Activated T-helper 17 cell treated with anti-CD3 and anti-CD28 coated beads, Interleukin-2, amount 50 U/mL, for 72 hours (primary cell): Measurements from ENCODE around the gene PDE4D. TPM values are rescaled to one million over a fixed set of nuclear protein-coding genes. Genes with fewer than 3 reads are reported as not detected.

Source experiments
- ATAC-seq: fragments of 150-1000 bp; cut with Tn5 transposase; replicated peaks from 2 replicates; pipeline ENCODE4 v1.10.0; 2021; ENCODE audit warnings: mild to moderate bottlenecking, moderate library complexity
- H3K27ac Mint-ChIP-seq: one replicate; pipeline ENCODE4 v1.8.0; 2022; ENCODE audit warnings: mixed read lengths
- H3K27me3 Mint-ChIP-seq: one replicate; pipeline ENCODE4 v1.8.0; 2022; ENCODE audit warnings: mixed read lengths
- H3K36me3 Mint-ChIP-seq: one replicate; pipeline ENCODE4 v1.8.0; 2022; ENCODE audit warnings: low read depth, mild to moderate bottlenecking, mixed read lengths
- H3K4me1 Mint-ChIP-seq: one replicate; pipeline ENCODE4 v1.8.0; 2022; ENCODE audit warnings: mixed read lengths
- H3K4me3 Mint-ChIP-seq: one replicate; pipeline ENCODE4 v1.8.0; 2022; ENCODE audit warnings: mild to moderate bottlenecking, mixed read lengths
- H3K9me3 Mint-ChIP-seq: one replicate; pipeline ENCODE4 v1.8.0; 2022; ENCODE audit warnings: mixed read lengths
- total RNA-seq, 2 donors: library from RNA; stranded (reverse); gene quantifications; one replicate each; pipeline ENCODE4 v1.2.3, GENCODE V29; 2022

The PDE4D gene
- total RNA-seq, 2 donors from 2014 or later, result 68.9 to 125 TPM

DNA sequence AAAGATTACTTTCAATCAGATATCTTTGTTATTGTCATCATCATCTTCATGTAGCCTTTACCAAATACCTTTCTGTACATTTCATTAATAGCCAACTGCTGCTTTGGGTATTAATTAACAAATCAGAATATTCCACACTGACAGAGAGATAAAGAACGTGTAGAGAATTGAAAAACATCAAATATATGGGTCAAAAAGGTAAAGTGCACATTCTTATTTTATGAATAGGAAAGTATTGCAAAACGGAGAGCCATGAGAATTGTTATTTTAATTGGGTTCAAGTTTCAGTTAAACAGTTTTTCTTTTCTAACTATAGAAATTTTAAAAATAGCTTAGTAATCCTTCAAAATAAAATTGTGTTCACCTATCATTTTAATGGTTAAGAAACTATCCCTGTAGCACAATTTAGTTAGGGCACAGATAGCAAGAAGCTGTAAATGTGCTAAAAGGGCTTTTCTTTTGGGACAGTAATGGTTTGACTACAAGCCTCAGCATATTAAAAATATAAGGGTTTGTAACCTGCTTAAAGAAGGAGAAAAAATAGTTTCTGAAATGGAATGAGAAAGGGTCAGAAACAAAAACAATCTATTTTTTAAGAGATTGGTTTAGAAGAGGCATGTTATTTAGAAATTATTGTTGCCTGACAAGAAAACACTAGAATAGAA lies 62.9 kb downstream of the PDE4D start:
- H3K27me3 Mint-ChIP-seq, result peaks cover 4% of the 10 kb centered on the region
- ATAC-seq, result no peak
- no peak overlapping the region for H3K27ac Mint-ChIP-seq
- H3K4me1 Mint-ChIP-seq, result no peaks in the 10 kb centered on the region
- no peaks in the 10 kb centered on the region for H3K36me3 Mint-ChIP-seq
- no peaks in the 10 kb centered on the region for H3K9me3 Mint-ChIP-seq
- no peak overlapping the region for H3K4me3 Mint-ChIP-seq

DNA sequence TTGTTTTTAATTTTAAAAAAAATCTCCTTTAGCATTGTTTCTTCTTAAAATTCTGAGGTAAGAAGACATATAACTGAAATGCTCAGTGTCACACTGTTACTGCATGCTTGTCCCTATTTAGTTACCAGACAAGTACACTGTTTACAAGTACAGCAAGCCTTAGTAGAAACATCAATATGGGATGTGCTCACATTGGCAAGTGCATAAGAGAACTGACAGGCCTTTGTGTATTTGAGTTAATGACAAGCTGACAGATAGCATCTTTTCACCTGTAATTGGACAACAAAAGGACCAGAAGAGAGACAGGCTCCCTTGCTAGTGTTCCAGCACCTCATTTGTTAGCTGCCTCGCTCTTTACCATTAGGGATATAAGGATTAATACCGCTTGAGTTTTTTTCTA lies 63.6 kb downstream of the PDE4D start:
- peaks cover 4% of the 10 kb centered on the region for H3K27me3 Mint-ChIP-seq
- H3K9me3 Mint-ChIP-seq, result no peaks in the 10 kb centered on the region
- H3K27ac Mint-ChIP-seq, result no peak overlapping the region
- ATAC-seq, result no peak
- H3K4me3 Mint-ChIP-seq, result no peak overlapping the region
- no peaks in the 10 kb centered on the region for H3K4me1 Mint-ChIP-seq
- no peaks in the 10 kb centered on the region for H3K36me3 Mint-ChIP-seq

DNA sequence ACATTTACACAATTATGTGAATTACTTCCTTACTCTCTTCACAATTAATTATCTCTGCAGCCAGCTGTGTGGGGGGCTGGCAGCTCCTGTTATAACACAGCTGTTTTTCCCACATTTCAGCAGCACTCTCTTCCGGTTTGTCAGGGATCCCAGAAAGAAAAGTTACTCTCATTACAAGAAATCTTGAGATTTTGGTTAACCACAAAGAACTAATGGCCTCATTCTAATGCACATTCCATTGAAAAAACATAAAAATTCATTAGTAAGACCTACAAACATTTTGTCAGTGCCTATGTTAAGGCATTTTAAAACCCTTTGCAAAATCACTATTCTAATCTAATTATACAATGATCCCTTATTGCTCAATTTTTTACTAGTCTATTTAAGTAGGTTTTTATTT lies 64.1 kb downstream of the PDE4D start:
- H3K4me3 Mint-ChIP-seq, result no peak overlapping the region
- peaks cover 6% of the 10 kb centered on the region for H3K27me3 Mint-ChIP-seq
- no peaks in the 10 kb centered on the region for H3K36me3 Mint-ChIP-seq
- no peaks in the 10 kb centered on the region for H3K4me1 Mint-ChIP-seq
- no peak for ATAC-seq
- H3K27ac Mint-ChIP-seq, result no peak overlapping the region
- no peaks in the 10 kb centered on the region for H3K9me3 Mint-ChIP-seq

DNA sequence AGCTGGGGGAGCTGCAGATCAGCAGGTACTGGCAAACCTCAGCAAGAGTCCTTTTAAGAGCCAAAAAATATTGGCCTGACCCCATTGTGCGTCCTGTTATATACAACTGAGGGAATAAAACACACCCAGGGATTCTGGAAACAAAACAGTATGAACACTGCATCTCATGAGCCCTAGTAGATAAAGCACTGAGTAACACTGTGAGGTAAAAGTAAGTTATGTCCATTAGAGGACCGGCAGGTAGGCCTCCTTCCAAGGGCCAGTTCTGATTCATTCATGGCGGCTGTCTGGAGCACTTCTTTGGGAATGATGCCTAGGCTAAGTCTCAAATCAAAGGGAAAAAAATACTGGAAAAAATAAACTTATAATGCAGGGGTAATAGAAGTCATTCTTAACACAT lies 64.9 kb downstream of the PDE4D start:
- H3K9me3 Mint-ChIP-seq, result no peaks in the 10 kb centered on the region
- ATAC-seq, result no peak
- no peaks in the 10 kb centered on the region for H3K4me1 Mint-ChIP-seq
- no peak overlapping the region for H3K4me3 Mint-ChIP-seq
- no peak overlapping the region for H3K27ac Mint-ChIP-seq
- no peaks in the 10 kb centered on the region for H3K36me3 Mint-ChIP-seq
- H3K27me3 Mint-ChIP-seq, result peaks cover 10% of the 10 kb centered on the region

DNA sequence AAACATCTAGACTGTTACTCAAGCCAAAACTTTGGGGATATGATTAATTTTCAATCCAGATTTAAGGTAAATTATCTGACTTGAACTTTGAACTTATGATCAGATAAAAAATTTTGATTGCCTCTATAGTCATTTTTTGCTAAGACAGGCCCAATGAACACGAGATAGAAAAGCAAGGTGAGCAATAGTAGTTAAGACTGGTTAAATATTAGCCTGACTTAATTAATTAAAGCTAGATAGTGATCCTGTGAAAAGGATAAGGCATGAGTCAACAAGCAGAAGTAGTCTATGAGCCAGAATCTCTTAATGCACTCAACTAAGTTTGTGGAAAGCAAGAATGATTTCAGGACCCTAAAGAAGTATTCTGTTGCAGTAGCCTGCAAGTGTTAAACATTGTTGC lies 66.5 kb downstream of the PDE4D start:
- Mint-ChIP-seq H3K27me3 (peaks cover 8% of the 10 kb centered on the region), H3K9me3 (no peaks in the 10 kb centered on the region), H3K4me1 (no peaks in the 10 kb centered on the region), H3K4me3 (no peak overlapping the region), H3K36me3 (no peaks in the 10 kb centered on the region), H3K27ac (no peak overlapping the region)
- no peak for ATAC-seq

DNA sequence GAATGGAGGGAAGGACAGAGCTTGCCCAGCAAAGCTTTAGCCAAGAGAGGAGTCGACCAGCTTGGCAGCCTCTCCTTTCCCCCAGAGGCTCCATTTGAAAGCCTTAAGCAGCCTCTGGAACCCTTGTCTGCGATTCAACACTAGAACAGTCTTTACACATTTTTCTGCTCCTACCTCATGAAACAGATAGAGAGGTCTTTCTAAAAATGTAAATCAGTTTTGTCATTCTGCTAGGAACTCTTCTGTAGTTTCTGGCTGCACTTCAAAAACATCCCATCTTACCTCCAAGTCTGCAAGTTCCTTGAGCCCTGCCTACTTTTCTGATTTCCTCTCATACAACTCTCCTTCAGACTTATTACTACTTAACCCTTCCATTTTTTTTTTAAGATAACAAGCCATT lies 70.1 kb downstream of the PDE4D start:
- Mint-ChIP-seq H3K4me1 (no peaks in the 10 kb centered on the region), H3K27me3 (peaks cover 12% of the 10 kb centered on the region), H3K27ac (no peak overlapping the region), H3K36me3 (no peaks in the 10 kb centered on the region), H3K9me3 (no peaks in the 10 kb centered on the region), H3K4me3 (no peak overlapping the region)
- no peak for ATAC-seq

DNA sequence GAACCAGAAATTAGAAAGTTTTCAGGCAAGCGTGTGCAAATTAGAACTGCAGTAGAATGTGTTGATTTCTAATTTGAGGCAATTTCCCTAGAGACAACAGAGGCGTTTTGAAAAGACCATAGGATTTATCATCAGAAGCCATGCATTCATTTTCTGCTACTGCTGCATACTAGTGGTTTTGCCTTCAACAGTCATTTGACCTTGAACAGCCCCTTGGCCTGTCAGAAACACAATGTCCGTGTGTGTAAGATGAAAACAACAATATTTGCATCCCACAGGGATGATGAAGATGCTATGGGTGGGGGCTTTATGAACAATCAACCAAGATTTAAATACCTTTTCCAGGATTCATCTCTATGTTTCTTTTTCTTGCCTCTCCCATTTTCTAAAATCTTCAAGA lies 73.7 kb downstream of the PDE4D start:
- Mint-ChIP-seq H3K9me3 (no peaks in the 10 kb centered on the region), H3K4me3 (no peak overlapping the region), H3K4me1 (no peaks in the 10 kb centered on the region), H3K36me3 (no peaks in the 10 kb centered on the region), H3K27me3 (peaks cover 23% of the 10 kb centered on the region), H3K27ac (no peak overlapping the region)
- ATAC-seq, result no peak

DNA sequence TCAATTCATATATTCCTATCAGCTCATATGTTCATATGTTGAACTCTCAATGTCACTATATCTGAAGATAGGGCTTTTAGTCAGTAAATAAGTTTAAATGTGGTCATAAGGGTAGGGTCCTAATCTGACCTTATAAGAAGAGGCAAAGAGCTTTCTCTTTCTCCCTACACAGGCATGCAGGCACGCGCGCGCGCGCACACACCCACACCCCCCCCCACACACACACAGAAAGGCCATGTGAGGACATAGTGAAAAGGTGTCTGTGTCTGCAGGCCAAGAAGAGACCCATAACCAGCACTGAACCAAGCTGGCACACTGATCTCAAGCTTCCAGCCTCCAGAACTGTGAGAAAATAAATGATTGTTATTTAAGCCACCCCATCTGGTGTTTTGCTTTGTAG lies 76.0 kb downstream of the PDE4D start:
- peaks cover 4% of the 10 kb centered on the region for H3K4me1 Mint-ChIP-seq
- ATAC-seq, result no peak
- H3K9me3 Mint-ChIP-seq, result no peaks in the 10 kb centered on the region
- H3K36me3 Mint-ChIP-seq, result no peaks in the 10 kb centered on the region
- peaks cover 16% of the 10 kb centered on the region for H3K27me3 Mint-ChIP-seq
- H3K27ac Mint-ChIP-seq, result no peak overlapping the region
- no peak overlapping the region for H3K4me3 Mint-ChIP-seq

DNA sequence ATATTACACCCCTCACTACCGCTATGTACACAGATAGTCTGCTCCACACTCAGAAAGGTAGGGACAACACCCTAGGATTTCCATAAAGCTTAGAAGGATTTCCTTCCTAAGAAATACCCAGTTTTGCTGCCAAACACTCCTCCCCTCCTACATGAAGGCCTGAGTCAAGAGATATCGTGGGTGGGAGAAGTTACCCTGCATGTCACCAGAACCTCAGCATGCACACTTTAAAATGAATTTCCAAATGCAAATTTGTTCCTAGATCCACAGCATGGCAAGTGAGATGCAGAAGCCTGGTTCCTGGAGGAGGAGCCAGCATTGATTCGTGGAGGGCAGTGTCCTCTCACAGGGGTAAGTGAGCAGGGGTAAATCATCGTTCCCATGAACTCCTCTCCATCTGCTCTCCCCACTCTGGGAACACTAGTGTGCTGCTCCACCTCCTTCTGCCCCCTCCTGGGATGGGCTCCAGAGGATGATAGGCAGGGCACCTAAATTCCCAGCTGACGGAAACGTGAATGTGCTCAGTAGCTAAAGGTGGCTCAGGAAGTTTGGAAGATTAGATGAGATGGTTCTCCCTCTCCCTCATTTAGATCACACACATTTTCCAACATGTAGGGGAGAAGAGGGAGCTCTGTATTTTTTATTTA lies 76.7 kb downstream of the PDE4D start:
- peaks cover 4% of the 10 kb centered on the region for H3K4me1 Mint-ChIP-seq
- ATAC-seq, result no peak
- H3K27me3 Mint-ChIP-seq, result peaks cover 20% of the 10 kb centered on the region
- H3K9me3 Mint-ChIP-seq, result no peaks in the 10 kb centered on the region
- no peak overlapping the region for H3K4me3 Mint-ChIP-seq
- no peaks in the 10 kb centered on the region for H3K36me3 Mint-ChIP-seq
- H3K27ac Mint-ChIP-seq, result no peak overlapping the region

DNA sequence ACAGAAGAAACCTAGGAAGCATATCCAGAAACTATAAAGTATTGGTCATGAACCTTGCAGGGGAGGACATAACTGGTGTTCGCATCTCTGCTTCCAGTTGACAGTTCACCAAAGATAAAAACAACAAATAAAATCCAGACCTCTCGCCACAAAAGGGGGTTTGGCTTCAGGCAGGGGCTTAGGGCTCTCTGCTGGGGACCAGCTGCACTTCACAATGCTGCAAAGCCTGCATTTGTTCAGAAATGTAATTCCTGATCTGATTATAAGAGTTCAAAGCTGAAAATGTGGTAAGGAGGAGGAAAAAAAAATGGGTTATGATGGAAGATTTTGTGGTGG lies 79.0 kb downstream of the PDE4D start:
- Mint-ChIP-seq H3K27me3 (peaks cover 36% of the 10 kb centered on the region), H3K27ac (no peak overlapping the region), H3K4me3 (no peak overlapping the region), H3K36me3 (no peaks in the 10 kb centered on the region), H3K4me1 (peaks cover 4% of the 10 kb centered on the region), H3K9me3 (no peaks in the 10 kb centered on the region)
- ATAC-seq, result no peak

DNA sequence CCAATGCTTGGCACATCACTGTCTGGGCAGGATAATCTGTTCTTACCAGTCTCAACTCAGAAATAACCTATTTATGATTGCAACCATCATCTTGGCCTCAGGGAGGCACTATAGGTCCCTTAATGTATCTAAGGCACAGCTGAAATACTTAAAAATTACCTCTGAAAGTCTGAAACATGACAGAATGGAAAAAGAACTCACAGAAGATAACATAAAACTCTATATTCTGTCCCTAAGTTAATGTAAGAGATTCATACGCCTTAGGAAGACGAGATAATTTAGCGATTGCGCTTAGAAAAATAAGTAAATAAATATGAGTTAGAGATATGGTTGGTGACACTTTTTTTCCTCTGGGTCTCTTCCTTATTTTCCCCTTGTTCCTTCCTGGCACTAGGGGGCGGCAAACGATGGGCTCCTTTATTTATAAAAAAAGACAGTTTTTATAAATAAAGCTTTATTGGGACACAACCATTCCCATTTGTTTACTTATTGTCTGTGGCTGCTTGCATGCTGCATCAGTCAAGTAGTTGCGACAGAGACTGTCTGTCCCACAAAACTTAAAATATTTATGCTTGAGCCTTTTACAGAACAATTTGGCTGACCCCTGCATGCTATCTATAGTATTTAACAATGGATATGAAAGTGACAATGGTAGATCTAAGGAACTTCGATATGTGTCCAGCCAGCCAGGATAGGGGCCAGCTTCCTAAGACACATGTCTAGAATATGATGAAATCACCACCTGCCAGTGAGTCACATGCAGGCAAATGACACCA lies 79.6 kb downstream of the PDE4D start:
- H3K4me1 Mint-ChIP-seq, result peaks cover 4% of the 10 kb centered on the region
- H3K27ac Mint-ChIP-seq, result no peak overlapping the region
- H3K9me3 Mint-ChIP-seq, result no peaks in the 10 kb centered on the region
- H3K4me3 Mint-ChIP-seq, result no peak overlapping the region
- ATAC-seq, result peak; percentile 50
- H3K27me3 Mint-ChIP-seq, result peaks cover 32% of the 10 kb centered on the region
- no peaks in the 10 kb centered on the region for H3K36me3 Mint-ChIP-seq

DNA sequence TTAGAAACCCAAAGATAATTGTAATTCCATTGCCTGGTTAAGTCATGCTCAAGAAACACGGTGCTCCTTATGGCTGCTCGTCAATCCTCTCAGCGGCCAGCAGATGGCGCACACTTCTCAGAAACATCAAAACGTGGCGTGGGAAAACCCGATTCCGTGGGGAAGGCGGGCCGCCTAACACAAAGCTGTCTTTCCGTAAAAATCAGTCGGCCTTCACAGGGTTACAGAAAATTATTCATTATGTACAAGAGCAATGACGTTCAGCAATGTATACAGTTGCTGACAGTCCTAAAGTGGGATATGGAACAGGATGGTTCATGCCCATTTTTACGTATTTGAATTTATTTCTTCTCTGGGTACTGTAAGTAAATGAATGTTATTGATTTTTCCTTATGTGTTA lies 83.5 kb downstream of the PDE4D start:
- Mint-ChIP-seq H3K36me3 (no peaks in the 10 kb centered on the region), H3K4me1 (peaks cover 4% of the 10 kb centered on the region), H3K4me3 (no peak overlapping the region), H3K9me3 (no peaks in the 10 kb centered on the region), H3K27me3 (peaks cover 23% of the 10 kb centered on the region), H3K27ac (no peak overlapping the region)
- ATAC-seq, result peak; percentile 54

DNA sequence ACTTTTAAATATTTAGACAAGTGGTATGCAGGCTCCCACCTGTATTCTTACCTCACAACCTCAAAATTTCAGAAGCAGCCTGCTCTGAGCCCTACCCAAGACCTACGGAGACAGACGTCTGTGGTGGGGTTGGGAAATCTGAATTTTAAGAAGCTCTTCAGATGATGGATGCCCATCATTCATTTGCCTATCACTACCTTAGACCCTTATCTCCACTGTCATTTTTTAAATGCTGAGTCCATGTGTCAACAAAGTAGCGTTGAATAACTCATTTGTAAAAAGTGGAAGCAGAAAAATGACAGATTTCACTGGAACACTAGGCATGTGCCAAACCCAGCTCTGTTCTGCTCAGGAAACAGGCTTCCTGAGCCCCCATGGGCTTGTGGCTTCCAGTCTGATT lies 85.7 kb downstream of the PDE4D start:
- ATAC-seq, result no peak
- Mint-ChIP-seq H3K27me3 (peaks cover 21% of the 10 kb centered on the region), H3K27ac (no peak overlapping the region), H3K36me3 (no peaks in the 10 kb centered on the region), H3K4me1 (no peaks in the 10 kb centered on the region), H3K4me3 (no peak overlapping the region), H3K9me3 (no peaks in the 10 kb centered on the region)

DNA sequence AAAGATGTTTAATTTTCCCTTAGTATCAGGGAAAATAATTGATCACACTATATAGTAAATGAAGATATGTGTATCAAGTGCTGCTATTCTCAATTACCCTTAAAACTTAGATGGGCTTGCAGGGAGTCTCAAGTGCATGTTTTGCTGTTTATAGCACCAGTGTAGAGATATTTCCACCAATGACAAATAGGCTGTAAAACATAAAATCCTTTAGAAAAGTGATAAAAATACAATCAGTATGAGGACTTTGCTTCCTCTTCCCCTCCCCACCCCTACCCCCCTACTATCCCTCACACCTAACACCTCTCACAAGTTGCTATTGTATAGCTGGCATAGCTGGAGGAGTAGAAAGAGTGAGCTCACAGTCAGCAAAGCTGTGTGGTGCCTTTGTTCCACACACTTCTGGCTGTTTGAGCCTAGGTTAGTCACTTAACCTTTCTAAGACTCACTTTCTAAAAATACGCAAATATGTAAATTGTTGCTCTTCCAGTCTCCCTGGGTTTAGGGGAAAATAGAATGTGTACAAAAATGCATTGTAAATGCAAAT lies 93.1 kb downstream of the PDE4D start:
- H3K4me3 Mint-ChIP-seq, result no peak overlapping the region
- no peaks in the 10 kb centered on the region for H3K36me3 Mint-ChIP-seq
- H3K27ac Mint-ChIP-seq, result no peak overlapping the region
- ATAC-seq, result no peak
- H3K4me1 Mint-ChIP-seq, result no peaks in the 10 kb centered on the region
- no peaks in the 10 kb centered on the region for H3K9me3 Mint-ChIP-seq
- peaks cover 7% of the 10 kb centered on the region for H3K27me3 Mint-ChIP-seq
